Calu3 (cell line): ENCODE results near the gene KIAA0825. TPM values are rescaled to one million over a fixed set of nuclear protein-coding genes. Genes with fewer than 3 reads are reported as not detected.

Experiments
- BruUV-seq: library from RNA; stranded (reverse); fragments of 400-500 nt; replicated peaks from 2 replicates; lab custom pipeline; 2021; lab: Mats Ljungman, UMichigan
- CTCF ChIA-PET: fragments of 300-600 bp; sonication (Branson Sonifier 250); formaldehyde crosslinking; loops from one replicate; lab custom pipeline; 2022; ENCODE audit warnings: antibody characterized with exemption; lab: Charles Lee
- DNase-seq: peaks from one replicate; pipeline ENCODE4 v3.0.0; 2022
- H3K27ac Mint-ChIP-seq: one replicate; pipeline ENCODE4 v1.8.0; 2022; ENCODE audit warnings: mixed read lengths; ENCODE audit not compliant: unreplicated experiment
- H3K27me3 Mint-ChIP-seq: one replicate; pipeline ENCODE4 v1.8.0; 2022; ENCODE audit warnings: mixed read lengths; ENCODE audit not compliant: unreplicated experiment
- H3K36me3 Mint-ChIP-seq: one replicate; pipeline ENCODE4 v1.8.0; 2022; ENCODE audit warnings: mild to moderate bottlenecking, moderate library complexity, mixed read lengths; ENCODE audit not compliant: insufficient read depth, unreplicated experiment
- H3K4me1 Mint-ChIP-seq: one replicate; pipeline ENCODE4 v1.8.0; 2022; ENCODE audit warnings: mild to moderate bottlenecking, low read depth, mixed read lengths; ENCODE audit not compliant: unreplicated experiment
- H3K4me3 Mint-ChIP-seq: one replicate; pipeline ENCODE4 v1.8.0; 2022; ENCODE audit warnings: mild to moderate bottlenecking, low read depth, moderate library complexity, mixed read lengths; ENCODE audit not compliant: unreplicated experiment
- H3K9me3 Mint-ChIP-seq: one replicate; pipeline ENCODE4 v1.8.0; 2022; ENCODE audit warnings: low read depth, mixed read lengths; ENCODE audit not compliant: unreplicated experiment
- CTCF ChIP-seq: fragments of 200-600 bp; IDR thresholded peaks from one replicate; pipeline ENCODE4 v1.8.0; 2022; ENCODE audit warnings: antibody characterized with exemption; ENCODE audit not compliant: unreplicated experiment
- intact Hi-C: fragments of 100-400 bp; cut with micrococcal nuclease; formaldehyde crosslinking; loops from one replicate; pipeline ENCODE4 v1.10.0; 2022; ENCODE audit not compliant: unreplicated experiment
- total RNA-seq: library from RNA; stranded (reverse); gene quantifications from 2 replicates; pipeline ENCODE4 v1.2.3, GENCODE V29; 2022

KIAA0825 gene
- total RNA-seq, 1 experiment from 2014 or later = 1.9 TPM

GRCh38 chr5:94199566-94199965, 418.8 kb downstream of the KIAA0825 start:
- CTCF ChIA-PET = no interaction called here

DNA sequence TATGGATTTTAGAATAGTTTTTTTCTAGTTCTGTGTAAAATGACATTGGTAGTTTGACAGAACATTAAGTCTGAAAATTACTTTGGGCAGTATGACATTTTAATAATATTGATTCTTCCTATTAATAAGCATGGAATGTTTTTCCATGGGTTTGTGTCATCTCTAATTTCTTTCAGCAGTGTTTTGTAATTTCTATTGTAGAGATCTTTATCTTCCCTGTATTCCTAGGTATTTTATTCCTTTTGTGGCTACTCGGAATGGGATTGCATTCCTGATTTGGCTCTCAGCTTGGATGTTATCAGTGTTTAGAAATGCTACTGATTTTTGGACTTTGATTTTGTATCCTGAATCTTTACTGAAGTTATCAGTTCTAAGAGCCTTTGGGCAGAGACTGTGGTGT, 420.4 kb downstream of the KIAA0825 start:
- TF ChIP-seq CTCF = no peak
- Mint-ChIP-seq H3K9me3 (no peaks in the 10 kb centered on the region), H3K4me1 (no peaks in the 10 kb centered on the region), H3K36me3 (no peaks in the 10 kb centered on the region), H3K27me3 (no peaks in the 10 kb centered on the region), H3K4me3 (no peak overlapping the region), H3K27ac (no peak overlapping the region)
- DNase-seq = no peak
- CTCF ChIA-PET = no interaction called here
- intact Hi-C loops = no loop called here
- no TSS peak for BruUV-seq

More at GRCh38 chr5:94199566-94199965, 418.8 kb downstream of the KIAA0825 start:
- Mint-ChIP-seq H3K9me3 (no peaks in the 10 kb centered on the region), H3K27ac (no peak overlapping the region), H3K27me3 (no peaks in the 10 kb centered on the region), H3K36me3 (no peaks in the 10 kb centered on the region), H3K4me3 (no peak overlapping the region), H3K4me1 (no peaks in the 10 kb centered on the region)
- no peak for TF ChIP-seq CTCF
- BruUV-seq = no TSS peak
- intact Hi-C loops = no loop called here
- DNase-seq = no peak

DNA sequence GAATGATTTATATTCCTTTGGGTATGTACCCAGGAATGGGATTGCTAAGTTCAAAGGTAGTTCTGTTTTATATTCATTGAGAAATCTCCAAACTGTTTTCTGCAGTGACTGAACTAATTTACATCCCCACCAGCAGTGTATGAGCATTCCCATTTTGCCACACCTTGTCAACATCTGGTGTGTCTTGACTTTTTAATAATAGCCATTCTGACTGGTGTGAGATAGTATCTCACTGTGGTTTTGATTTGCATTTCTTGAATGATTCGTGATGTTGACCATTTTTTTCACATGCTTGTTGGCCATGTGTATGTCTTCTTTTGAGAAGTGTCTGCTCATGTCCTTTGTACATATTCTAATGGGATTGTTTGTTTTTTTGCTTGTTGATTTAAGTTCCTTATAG, 421.5 kb downstream of the KIAA0825 start:
- no peaks in the 10 kb centered on the region for H3K9me3 Mint-ChIP-seq
- no peaks in the 10 kb centered on the region for H3K4me1 Mint-ChIP-seq
- no TSS peak for BruUV-seq
- H3K27me3 Mint-ChIP-seq = no peaks in the 10 kb centered on the region
- intact Hi-C loops = no loop called here
- no peaks in the 10 kb centered on the region for H3K36me3 Mint-ChIP-seq
- CTCF ChIA-PET = no interaction called here
- no peak overlapping the region for H3K4me3 Mint-ChIP-seq
- no peak for DNase-seq
- no peak for TF ChIP-seq CTCF
- H3K27ac Mint-ChIP-seq = no peak overlapping the region

DNA sequence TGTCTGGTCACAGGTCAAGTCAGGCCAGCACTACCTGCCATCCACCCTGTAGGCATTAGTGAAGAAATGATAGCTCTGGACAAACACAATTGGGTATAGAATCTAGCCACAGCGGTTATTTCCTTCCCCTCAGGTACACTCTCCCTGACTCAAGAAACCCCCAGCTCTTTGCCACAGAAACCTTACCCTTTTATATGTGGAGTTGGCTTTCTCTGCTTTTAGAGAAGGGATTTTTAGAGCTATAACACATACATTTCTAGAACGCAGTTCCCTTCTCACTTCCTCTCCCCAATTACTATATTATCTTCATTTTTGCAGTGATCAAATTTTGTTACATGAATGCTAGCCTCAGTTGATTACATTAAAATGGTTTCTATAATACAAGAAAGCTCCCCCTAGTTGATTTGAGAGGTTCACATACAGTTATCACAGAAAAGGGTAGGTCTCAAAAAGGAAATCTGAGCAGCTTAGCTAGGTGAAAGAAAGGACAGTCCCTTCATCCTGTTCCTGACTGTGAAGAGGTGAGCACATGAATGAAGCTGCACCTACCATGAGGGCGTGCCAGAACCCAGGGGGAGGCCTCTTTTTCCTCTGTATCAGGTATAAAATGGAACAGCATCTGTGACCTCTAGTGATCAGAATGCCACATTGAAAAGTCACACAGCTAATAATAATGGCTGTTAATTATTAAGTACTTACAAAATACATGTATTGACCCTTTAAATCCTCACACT, 425.6 kb downstream of the KIAA0825 start:
- CTCF ChIA-PET = interaction anchor here (0.9 kb wide), 1 partner anchor 11 kb away, joined by 3 read pairs; no protein-coding TSS in a partner anchor
- H3K4me3 Mint-ChIP-seq = no peak overlapping the region
- intact Hi-C loops = no loop called here
- no peaks in the 10 kb centered on the region for H3K36me3 Mint-ChIP-seq
- H3K4me1 Mint-ChIP-seq = no peaks in the 10 kb centered on the region
- no peak overlapping the region for H3K27ac Mint-ChIP-seq
- no peaks in the 10 kb centered on the region for H3K27me3 Mint-ChIP-seq
- BruUV-seq = no TSS peak
- DNase-seq = no peak
- H3K9me3 Mint-ChIP-seq = no peaks in the 10 kb centered on the region
- no peak for TF ChIP-seq CTCF
